HG03378 (cell line): ENCODE results near the gene NR2F1-AS1.

ENCODE experiments used
- ATAC-seq: cut with Tn5 transposase; IDR thresholded peaks from one replicate; pipeline ENCODE4 v1.9.1; 2021; ENCODE audit warnings: mild to moderate bottlenecking, moderate library complexity; ENCODE audit not compliant: unreplicated experiment

Gene NR2F1-AS1

GRCh38 chr5:93433422-93433821 lies 147.6 kb downstream of the NR2F1-AS1 start:
- ATAC-seq, result no peak

GRCh38 chr5:93431250-93431649 lies 149.8 kb downstream of the NR2F1-AS1 start:
- no peak for ATAC-seq

GRCh38 chr5:93430673-93431199 lies 150.3 kb downstream of the NR2F1-AS1 start:
- ATAC-seq, result no peak

- ATAC-seq, result no peak
Observed at GRCh38 chr5:93430118-93430517, 150.9 kb downstream of the NR2F1-AS1 start.

- no peak for ATAC-seq
Observed at GRCh38 chr5:93428868-93429267, 152.2 kb downstream of the NR2F1-AS1 start.

- ATAC-seq, result no peak
Observed at GRCh38 chr5:93427316-93427715, 153.7 kb downstream of the NR2F1-AS1 start.

GRCh38 chr5:93425096-93425495 lies 155.9 kb downstream of the NR2F1-AS1 start:
- no peak for ATAC-seq

- ATAC-seq, result no peak
Observed at GRCh38 chr5:93423300-93423699, 157.7 kb downstream of the NR2F1-AS1 start.

- ATAC-seq, result no peak
Observed at GRCh38 chr5:93422652-93423280, 158.3 kb downstream of the NR2F1-AS1 start.

- no peak for ATAC-seq
Observed at GRCh38 chr5:93421987-93422401, 159.0 kb downstream of the NR2F1-AS1 start.

GRCh38 chr5:93421468-93421867 lies 159.6 kb downstream of the NR2F1-AS1 start:
- ATAC-seq, result no peak

- ATAC-seq, result no peak
Observed at GRCh38 chr5:93417490-93417889, 163.5 kb downstream of the NR2F1-AS1 start.

- ATAC-seq, result no peak
Observed at GRCh38 chr5:93415819-93416218, 165.2 kb downstream of the NR2F1-AS1 start.

GRCh38 chr5:93411716-93412115 lies 169.3 kb downstream of the NR2F1-AS1 start:
- no peak for ATAC-seq

- ATAC-seq, result no peak
Observed at GRCh38 chr5:93409691-93410090, 171.3 kb downstream of the NR2F1-AS1 start.

- no peak for ATAC-seq
Observed at GRCh38 chr5:93407454-93407853, 173.6 kb downstream of the NR2F1-AS1 start.

- ATAC-seq, result no peak
Observed at GRCh38 chr5:93406971-93407401, 174.0 kb downstream of the NR2F1-AS1 start.

GRCh38 chr5:93404246-93404645 lies 176.8 kb downstream of the NR2F1-AS1 start:
- ATAC-seq, result no peak

- no peak for ATAC-seq
Observed at GRCh38 chr5:93403141-93403928, 177.7 kb downstream of the NR2F1-AS1 start.

GRCh38 chr5:93402451-93402850 lies 178.6 kb downstream of the NR2F1-AS1 start:
- ATAC-seq, result no peak

- no peak for ATAC-seq
Observed at GRCh38 chr5:93401634-93402213, 179.3 kb downstream of the NR2F1-AS1 start.

- ATAC-seq, result no peak
Observed at GRCh38 chr5:93399675-93400074, 181.3 kb downstream of the NR2F1-AS1 start.
